Hepatocyte (in vitro differentiated cells): Measurements from ENCODE around the gene ITGB1BP1.

Experiments
- CTCF ChIP-seq: fragments of 200-600 bp; sonication (generic); IDR thresholded peaks from 2 replicates; pipeline ENCODE4 v1.5.1; 2016; ENCODE audit warnings: antibody characterized with exemption, mild to moderate bottlenecking; ENCODE audit not compliant: poor library complexity
- EZH2 ChIP-seq: fragments of 200-600 bp; sonication (generic); IDR thresholded peaks from 2 replicates; pipeline ENCODE4 v1.6.1; 2016; ENCODE audit warnings: antibody characterized with exemption, mild to moderate bottlenecking, borderline replicate concordance

- TF ChIP-seq CTCF: no peak
- TF ChIP-seq EZH2: no peak
Measured at GRCh38 chr2:9445089-9445488, 21.8 kb upstream of the ITGB1BP1 start.
